GM12864 (cell line): ENCODE data around the gene CCDC50.

Source experiments
- DNase-seq: peaks from one replicate; pipeline ENCODE4 v3.0.0-alpha.2; 2011; ENCODE audit warnings: low read depth
- H3K4me3 ChIP-seq: 2 replicates; pipeline ENCODE4 v1.5.1; 2011; ENCODE audit warnings: mild to moderate bottlenecking, low read depth, low read length, control low read depth
- CTCF ChIP-seq: IDR thresholded peaks from 2 replicates; pipeline ENCODE4 v1.5.1; 2011; ENCODE audit warnings: low read depth, mild to moderate bottlenecking, moderate library complexity, low read length, control low read depth, inconsistent platforms; ENCODE audit errors: missing control alignments

CCDC50 gene

GRCh38 chr3:191373327-191373726 lies 44.1 kb downstream of the CCDC50 start:
- no peak for TF ChIP-seq CTCF
- DNase-seq, result no peak
- H3K4me3 ChIP-seq, result no peak overlapping the region

GRCh38 chr3:191376516-191377141 lies 47.4 kb downstream of the CCDC50 start:
- DNase-seq, result no peak
- TF ChIP-seq CTCF, result no peak
- no peak overlapping the region for H3K4me3 ChIP-seq

- TF ChIP-seq CTCF, result no peak
- DNase-seq, result no peak
- H3K4me3 ChIP-seq, result no peak overlapping the region
Observed at GRCh38 chr3:191378142-191378812, 49.1 kb downstream of the CCDC50 start.

GRCh38 chr3:191379446-191379845 lies 50.3 kb downstream of the CCDC50 start:
- no peak for TF ChIP-seq CTCF
- no peak for DNase-seq
- H3K4me3 ChIP-seq, result no peak overlapping the region

- DNase-seq, result no peak
- no peak for TF ChIP-seq CTCF
- H3K4me3 ChIP-seq, result no peak overlapping the region
Observed at GRCh38 chr3:191380001-191380400, 50.8 kb downstream of the CCDC50 start.

- no peak for TF ChIP-seq CTCF
- no peak overlapping the region for H3K4me3 ChIP-seq
- no peak for DNase-seq
Observed at GRCh38 chr3:191381303-191381702, 52.1 kb downstream of the CCDC50 start.

GRCh38 chr3:191382661-191383060 lies 53.5 kb downstream of the CCDC50 start:
- H3K4me3 ChIP-seq, result no peak overlapping the region
- no peak for TF ChIP-seq CTCF
- no peak for DNase-seq
